Measurements from ENCODE around the gene PFDN1.
A peak's percentile ranks its signal among the peaks of the same experiment; 100 is the strongest.

The PFDN1 gene

GRCh38 chr5:140258016-140258415, 44.9 kb downstream of the PFDN1 start:
- no peak for DNase-seq

GRCh38 chr5:140256726-140257125, 46.2 kb downstream of the PFDN1 start:
- no peak for DNase-seq

DNA sequence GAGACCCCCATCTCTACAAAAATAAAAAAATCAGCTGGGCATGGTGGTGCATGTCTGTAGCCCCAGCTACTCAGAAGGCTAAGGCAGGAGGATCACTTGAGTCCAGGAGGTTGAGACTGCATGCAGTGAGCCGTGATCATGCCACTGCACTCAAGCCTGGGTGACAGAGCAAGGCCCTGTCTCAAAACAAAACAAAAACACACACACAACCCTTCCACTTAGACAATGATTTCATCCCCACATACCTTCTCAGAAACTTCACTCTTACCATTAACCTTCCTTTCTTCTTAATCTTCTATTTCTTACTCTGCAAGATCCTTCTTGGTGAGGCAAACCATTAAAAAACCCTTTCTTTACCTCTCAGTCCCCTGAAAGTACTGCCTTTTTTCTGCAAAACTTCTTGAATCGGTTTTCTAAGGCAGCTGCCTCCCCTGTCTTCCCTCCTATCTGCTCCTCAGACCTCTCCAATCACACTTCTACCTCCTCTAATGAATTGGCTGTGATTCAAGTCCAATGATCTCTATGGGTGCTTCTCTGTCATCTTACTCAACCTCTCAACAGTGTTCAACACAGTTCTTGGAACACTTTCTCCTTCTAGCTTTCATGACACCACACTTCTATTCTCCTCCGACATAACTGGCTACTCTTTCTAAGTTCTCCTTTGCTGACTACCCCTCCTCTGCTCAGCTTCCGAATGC, 47.3 kb downstream of the PFDN1 start:
- no peak for DNase-seq

- DNase-seq: no peak
These were observed 48.9 kb downstream of the PFDN1 start for GRCh38 chr5:140253985-140254384.

DNA sequence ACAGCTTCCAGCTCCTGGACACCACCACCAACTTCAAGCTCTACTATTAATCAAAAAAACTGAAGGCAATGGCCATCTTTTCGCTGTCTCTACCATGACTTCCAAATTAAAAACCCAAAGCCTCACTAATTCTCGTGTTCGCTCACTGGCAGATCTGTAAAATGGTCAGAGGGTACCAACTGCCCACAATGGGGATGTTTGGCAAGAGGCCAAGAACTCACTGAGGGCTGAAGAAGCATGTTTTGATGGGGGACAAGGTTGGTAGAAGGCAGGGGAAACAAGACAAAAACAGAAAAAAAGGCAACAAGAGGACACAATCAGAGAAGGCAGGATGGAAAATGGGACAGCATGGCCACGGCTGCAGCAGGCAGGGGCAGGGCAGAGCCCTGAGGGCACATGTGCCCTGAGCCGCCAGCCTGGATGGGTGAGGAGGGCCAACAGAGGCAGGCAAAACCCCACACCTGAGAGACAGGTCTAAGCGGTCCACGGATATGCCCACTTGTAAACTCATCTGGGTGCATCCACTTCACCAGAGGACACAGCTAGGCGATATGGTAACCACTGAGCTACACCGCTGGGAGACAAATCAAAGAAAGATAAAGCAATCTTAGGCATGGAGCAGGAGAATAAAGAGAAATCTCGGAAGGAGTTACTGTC, 50.3 kb downstream of the PFDN1 start:
- no peak for DNase-seq

- DNase-seq: no peak
These were observed 51.4 kb downstream of the PFDN1 start for GRCh38 chr5:140251527-140251973.

- no peak for DNase-seq
These were observed 52.5 kb downstream of the PFDN1 start for GRCh38 chr5:140250386-140250785.

DNA sequence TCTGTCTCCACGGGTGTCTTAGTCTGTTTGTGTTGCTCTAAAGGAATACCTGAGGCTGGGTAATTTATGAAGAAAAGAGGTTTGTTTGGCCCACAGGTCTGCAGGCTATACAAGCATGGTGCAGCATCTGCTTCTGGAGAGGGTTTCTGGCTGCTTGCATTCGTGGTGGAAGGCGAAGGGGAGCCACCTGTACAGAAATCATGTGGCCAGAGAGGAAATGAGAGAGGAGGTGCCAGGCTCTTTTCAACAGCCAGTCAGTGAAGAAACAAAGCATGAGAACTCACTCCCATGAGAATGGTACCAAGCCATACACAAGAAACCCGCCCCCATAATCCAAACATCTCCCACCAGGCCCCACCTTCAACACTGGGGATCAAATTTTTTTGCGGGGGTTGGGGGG, 53.4 kb downstream of the PFDN1 start:
- no peak for DNase-seq

DNA sequence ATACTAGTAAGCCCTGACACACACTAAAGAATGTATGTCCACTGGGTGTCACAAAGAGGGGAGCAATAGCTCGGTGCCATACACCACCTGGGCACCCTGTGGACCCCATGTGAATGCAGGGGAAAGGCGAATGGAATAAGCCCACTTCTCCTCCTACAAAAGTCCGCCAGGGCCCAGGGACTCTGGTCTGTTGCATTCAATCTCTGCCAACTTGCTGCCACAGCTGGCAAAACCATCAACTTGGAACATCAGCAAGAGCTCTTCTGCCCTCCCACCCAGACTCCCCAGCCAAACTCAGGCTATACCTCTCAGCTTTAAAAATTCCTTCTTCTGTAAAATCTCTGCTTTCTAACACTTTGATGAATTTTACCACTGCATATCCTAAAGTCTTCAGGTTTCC, 54.5 kb downstream of the PFDN1 start:
- no peak for DNase-seq

DNA sequence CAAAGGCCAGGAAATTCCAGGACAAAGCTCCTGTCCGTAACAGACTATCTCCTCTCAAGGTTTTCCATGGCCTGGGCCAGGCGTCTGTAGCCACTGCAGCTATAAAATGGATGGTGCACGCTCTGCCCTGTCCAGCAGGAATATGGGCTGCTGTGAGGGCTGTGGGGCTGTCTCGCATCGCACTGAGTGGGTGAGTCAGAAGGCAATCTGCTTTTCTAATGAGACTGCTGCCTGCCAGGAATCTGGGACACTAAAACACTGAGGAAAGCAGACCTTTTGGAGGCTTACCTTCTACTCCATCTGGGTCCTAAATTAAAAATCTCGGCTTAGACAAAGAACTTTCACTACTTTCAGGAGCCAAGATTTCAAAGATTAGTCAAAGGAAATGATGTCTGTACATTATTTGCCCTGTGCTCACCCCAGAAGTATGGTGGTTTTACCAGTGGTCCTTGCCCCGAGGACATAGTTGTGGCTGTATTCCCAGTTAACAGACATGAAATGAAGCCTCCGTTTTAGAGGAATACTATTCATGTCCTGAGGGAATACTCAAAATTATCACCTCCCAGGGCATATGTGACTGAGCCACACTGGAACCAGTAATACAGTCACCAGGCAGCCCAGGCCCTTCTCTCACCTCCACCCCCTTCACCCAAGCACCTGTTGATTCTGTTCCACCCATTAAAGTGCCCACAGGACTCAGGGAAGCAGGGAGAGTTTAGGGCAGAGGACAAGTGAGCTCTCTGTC, 56.4 kb downstream of the PFDN1 start:
- no peak for DNase-seq

DNA sequence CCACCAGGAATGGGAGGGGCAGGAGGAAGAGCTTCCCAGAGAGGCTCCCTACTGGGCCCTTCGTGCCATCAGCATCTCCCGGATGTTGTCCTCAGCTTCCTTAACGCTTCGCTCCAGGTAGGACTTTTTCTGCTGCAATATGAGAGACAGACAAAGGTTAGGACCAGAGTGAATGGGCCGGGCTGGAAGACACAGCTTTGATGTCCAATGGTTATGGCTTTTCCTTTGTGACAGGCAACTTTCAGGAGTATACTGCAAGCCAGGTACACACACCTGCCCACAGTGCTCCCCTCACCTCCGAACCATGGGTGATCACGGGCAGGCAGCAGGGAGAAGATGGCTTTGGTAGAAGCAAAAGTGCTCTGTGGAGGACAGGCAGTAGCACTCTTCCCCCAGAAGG, 57.0 kb downstream of the PFDN1 start:
- DNase-seq: no peak

GRCh38 chr5:140245341-140245740, 57.6 kb downstream of the PFDN1 start:
- no peak for DNase-seq

GRCh38 chr5:140244525-140245025, 58.3 kb downstream of the PFDN1 start:
- peak; percentile 48 for DNase-seq

GRCh38 chr5:140243706-140244250, 59.1 kb downstream of the PFDN1 start:
- no peak for DNase-seq

- DNase-seq: no peak
These were observed 59.9 kb downstream of the PFDN1 start for GRCh38 chr5:140242890-140243585.

- DNase-seq: no peak
These were observed 60.8 kb downstream of the PFDN1 start for GRCh38 chr5:140242099-140242498.

GRCh38 chr5:140240987-140241706, 61.8 kb downstream of the PFDN1 start:
- no peak for DNase-seq

GRCh38 chr5:140239939-140240700, 62.8 kb downstream of the PFDN1 start:
- DNase-seq: peak; percentile 19

DNA sequence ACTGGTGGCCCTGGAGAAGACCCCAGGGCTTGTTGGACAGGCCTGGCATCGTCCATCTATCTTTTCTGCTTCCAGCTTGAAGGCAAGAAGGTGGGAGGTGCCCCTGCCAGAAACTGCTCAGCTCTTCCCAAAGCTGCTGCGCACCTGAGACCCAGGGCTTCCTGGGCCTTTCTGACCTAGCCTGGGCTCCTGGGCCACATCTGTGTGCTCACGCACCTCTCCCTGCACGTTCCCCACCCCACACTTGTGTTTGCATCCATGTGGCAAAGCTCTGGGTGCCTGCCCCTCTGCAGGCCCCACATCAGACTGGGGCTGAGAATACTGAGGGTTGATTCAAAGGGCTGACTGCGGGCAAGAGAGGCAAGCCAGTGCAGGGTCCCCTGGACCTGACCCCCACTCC, 63.4 kb downstream of the PFDN1 start:
- DNase-seq: no peak

GRCh38 chr5:140238756-140239155, 64.1 kb downstream of the PFDN1 start:
- no peak for DNase-seq

- no peak for DNase-seq
These were observed 65.9 kb downstream of the PFDN1 start for GRCh38 chr5:140236891-140237598.
